GM19438 (cell line): ENCODE measurements around the gene TPCN2.

Source experiments
- ATAC-seq: cut with Tn5 transposase; IDR thresholded peaks from one replicate; pipeline ENCODE4 v1.9.1; 2021; ENCODE audit warnings: low read depth; ENCODE audit not compliant: unreplicated experiment

The TPCN2 gene

DNA sequence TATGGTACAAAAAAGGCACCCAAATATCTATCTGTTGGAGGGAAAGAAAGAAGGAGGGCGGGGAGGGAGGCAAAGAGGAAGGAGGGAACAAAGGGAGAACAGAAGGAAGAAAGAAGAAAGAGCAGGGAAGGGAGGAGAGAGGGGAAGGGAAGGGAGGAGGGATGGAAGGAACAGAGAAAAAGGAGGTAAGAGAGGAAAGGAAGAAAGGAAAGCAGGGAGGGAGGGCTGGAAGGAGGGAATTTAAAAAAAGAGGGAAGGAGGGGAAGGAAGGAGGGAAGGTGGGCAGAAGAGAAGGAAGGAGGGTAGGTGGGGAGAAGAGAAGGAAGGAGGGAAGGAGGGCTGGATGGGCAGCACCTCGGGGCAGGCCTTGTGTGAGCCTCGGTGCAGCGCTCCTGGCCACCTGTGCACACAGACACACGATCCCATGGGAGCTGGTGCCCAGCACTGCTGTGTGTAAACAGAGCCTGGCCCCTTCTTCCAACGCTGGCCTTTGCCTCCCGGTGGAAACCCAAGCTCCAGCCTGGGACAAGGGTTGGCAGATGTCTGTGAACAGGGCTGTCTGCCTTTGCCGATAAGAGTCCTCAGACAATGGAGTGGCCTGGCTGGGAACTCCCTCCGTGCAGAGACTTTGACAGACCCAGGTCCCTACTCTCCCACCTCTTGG is 130.2 kb downstream of the TPCN2 start:
- no peak for ATAC-seq

DNA sequence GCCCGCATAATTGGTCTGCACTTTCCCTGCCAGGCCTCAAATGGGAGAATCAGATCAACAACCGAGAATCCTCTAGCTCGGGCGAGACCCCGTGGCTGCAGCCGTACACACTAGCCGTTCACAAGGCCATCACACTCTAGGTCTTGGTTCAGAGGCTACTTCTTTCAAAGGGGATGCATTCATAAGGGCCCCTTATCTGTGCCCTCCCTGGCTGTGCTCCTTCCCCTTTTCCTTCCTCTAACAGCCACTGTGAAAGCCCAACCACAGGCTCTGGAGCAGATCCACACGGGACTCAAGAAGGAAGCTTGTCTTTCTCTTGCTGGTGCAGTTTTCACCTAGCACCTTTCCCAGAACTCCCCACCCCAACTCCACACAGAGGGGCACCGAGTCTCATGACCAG is 131.5 kb downstream of the TPCN2 start:
- no peak for ATAC-seq

DNA sequence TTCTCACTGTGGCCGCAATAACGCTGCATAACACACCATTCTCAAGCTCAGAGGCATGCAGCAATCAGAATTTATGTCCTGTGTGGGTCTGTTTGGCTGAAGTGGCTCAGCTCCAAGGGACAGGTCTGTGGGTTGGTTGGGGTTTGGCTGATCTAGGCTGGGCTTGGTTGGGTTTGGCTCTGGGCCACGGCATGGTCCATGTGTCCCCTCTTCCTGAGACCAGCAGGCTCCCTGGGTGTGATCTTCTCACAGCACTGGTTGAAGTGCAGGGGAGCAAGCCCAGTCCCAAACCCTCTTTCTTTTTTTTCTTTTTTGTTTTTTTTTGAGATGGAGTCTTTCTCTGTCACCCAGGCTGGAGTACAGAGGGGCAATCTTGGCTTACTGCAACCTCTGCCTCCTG is 132.0 kb downstream of the TPCN2 start:
- ATAC-seq = no peak

DNA sequence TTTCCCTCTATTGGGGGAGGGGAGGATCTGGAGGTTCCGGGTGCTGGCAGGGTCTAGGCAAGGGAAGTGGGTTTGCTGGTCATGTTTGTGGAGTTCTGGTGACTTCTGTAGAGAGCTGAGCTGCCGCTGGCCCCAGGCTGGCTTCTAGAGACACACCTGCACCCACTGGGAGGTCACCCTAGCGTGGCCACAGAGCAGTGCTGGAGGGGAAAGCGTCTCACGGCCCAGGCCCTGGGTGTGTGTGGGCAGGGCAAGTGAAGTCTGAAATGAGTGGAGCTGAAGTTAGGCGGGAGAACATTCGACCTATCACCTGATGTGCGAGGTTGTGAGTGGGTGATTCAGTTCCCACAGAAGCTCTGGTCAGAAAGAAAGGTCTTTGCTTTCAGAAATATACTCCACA is 134.9 kb downstream of the TPCN2 start:
- no peak for ATAC-seq
